Activated T-cell treated with anti-CD3 and anti-CD28 coated beads for 1 hour (primary cell): ENCODE results near the gene ZBTB46.

Experiments
- DNase-seq: peaks from one replicate; pipeline ENCODE4 v3.0.0-alpha.2; 2020; ENCODE audit warnings: low read depth

ZBTB46 gene

GRCh38 chr20:63837479-63837878 is 6.4 kb upstream of the ZBTB46 start:
- no peak for DNase-seq

- DNase-seq = no peak
These were observed 5.6 kb upstream of the ZBTB46 start for GRCh38 chr20:63836458-63837344.

GRCh38 chr20:63835021-63835858 is 4.2 kb upstream of the ZBTB46 start:
- no peak for DNase-seq

- DNase-seq = no peak
These were observed 3.4 kb upstream of the ZBTB46 start for GRCh38 chr20:63834491-63834880.

- no peak for DNase-seq
These were observed 2.9 kb upstream of the ZBTB46 start for GRCh38 chr20:63833776-63834490.

- DNase-seq = no peak
These were observed 1.1 kb upstream of the ZBTB46 start for GRCh38 chr20:63831993-63832686.

GRCh38 chr20:63831646-63831992 is 555 bp upstream of the ZBTB46 start:
- DNase-seq = no peak

GRCh38 chr20:63829945-63830835 is 874 bp downstream of the ZBTB46 start:
- no peak for DNase-seq

- no peak for DNase-seq
These were observed 1.5 kb downstream of the ZBTB46 start for GRCh38 chr20:63829603-63829944.

- no peak for DNase-seq
These were observed 2.1 kb downstream of the ZBTB46 start for GRCh38 chr20:63828951-63829350.

- DNase-seq = no peak
These were observed 2.5 kb downstream of the ZBTB46 start for GRCh38 chr20:63828545-63828944.

GRCh38 chr20:63828124-63828523 is 2.9 kb downstream of the ZBTB46 start:
- DNase-seq = no peak

GRCh38 chr20:63826753-63827152 is 4.3 kb downstream of the ZBTB46 start:
- DNase-seq = no peak

GRCh38 chr20:63825331-63826118 is 5.5 kb downstream of the ZBTB46 start:
- DNase-seq = no peak

- no peak for DNase-seq
These were observed 7.3 kb downstream of the ZBTB46 start for GRCh38 chr20:63823691-63824311.

- DNase-seq = no peak
These were observed 8.8 kb downstream of the ZBTB46 start for GRCh38 chr20:63822276-63822696.

- DNase-seq = no peak
These were observed 9.3 kb downstream of the ZBTB46 start for GRCh38 chr20:63821811-63822210.

GRCh38 chr20:63819224-63819921 is 11.7 kb downstream of the ZBTB46 start:
- no peak for DNase-seq

- DNase-seq = no peak
These were observed 15.3 kb downstream of the ZBTB46 start for GRCh38 chr20:63815615-63816253.
